ENCODE results near the gene SH2D1B.

Gene SH2D1B

GRCh38 chr1:162381383-162381782 is 30.6 kb downstream of the SH2D1B start, which contains the start of gene C1orf226:
Gene C1orf226, plus strand, starts transcription at chr1:162381728. Its CDS starts 174 bp downstream, at chr1:162381902.
- DNase-seq, result no peak

- DNase-seq, result no peak
Observed at GRCh38 chr1:162380061-162380846, 31.7 kb downstream of the SH2D1B start.

DNA sequence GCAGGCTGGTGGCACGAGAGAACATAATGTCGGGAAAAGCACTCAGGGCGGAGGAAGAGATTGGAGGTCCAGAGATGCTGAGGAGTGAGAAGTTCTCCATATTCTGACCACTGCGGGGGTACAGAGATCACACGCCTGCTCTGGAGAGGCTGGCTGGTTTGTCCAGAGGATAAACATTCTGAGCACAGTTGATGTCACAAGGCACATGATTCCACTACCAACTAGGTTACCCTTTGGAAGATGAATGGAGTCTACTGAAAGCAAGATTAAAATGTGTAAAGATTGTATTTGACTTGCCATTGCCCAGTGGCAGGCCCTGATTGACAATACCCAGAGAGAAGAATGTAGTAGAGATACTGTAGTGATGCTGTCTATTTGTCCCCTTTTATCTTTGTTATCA is 35.2 kb downstream of the SH2D1B start, which contains the start of gene SPATA46:
TSS of gene SPATA46 (minus strand) at position 164 of the 400 bp plus-strand sequence. CDS start at position 100, 64 bp downstream.
- DNase-seq, result no peak

- DNase-seq, result no peak
Observed at GRCh38 chr1:162375463-162375862, 36.5 kb downstream of the SH2D1B start.

GRCh38 chr1:162374406-162374805 is 37.5 kb downstream of the SH2D1B start:
- DNase-seq, result no peak

DNA sequence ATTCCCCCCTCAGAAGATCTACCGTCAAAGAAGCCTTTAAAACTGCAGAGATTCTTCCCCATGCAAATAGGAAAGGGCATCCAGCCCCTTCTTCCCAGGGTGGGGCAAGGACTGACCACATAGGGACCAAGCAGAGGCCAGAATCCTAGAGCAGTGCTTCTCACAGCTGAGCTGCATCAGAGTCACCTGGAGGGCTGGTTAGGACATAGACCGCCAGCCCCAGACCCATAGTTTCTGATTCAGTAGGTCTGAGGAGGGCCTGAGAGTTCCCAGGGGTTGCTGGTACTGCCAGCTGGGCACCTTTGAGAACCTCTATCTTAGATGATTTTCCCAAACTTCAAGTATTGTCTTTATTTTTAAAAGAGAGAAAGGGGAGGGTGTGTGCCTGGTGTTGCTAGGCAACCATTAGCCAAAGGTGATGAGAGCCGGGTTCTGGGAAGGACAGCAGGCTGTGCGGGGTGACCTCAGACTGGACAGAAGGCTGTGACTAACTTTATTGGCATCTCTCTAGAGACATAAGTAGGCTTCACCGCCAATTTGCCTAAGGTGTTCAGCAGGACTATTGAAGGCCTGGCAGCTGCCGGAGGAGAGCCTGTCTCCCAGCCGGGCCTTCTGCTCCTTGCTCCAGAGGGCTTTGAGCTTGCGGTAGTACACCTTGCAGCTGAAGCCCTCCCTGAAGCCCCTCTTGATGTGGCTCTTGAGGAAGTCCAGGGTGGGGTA is 38.2 kb downstream of the SH2D1B start:
- no peak for DNase-seq

GRCh38 chr1:162373072-162373427 is 38.9 kb downstream of the SH2D1B start:
- DNase-seq, result no peak

DNA sequence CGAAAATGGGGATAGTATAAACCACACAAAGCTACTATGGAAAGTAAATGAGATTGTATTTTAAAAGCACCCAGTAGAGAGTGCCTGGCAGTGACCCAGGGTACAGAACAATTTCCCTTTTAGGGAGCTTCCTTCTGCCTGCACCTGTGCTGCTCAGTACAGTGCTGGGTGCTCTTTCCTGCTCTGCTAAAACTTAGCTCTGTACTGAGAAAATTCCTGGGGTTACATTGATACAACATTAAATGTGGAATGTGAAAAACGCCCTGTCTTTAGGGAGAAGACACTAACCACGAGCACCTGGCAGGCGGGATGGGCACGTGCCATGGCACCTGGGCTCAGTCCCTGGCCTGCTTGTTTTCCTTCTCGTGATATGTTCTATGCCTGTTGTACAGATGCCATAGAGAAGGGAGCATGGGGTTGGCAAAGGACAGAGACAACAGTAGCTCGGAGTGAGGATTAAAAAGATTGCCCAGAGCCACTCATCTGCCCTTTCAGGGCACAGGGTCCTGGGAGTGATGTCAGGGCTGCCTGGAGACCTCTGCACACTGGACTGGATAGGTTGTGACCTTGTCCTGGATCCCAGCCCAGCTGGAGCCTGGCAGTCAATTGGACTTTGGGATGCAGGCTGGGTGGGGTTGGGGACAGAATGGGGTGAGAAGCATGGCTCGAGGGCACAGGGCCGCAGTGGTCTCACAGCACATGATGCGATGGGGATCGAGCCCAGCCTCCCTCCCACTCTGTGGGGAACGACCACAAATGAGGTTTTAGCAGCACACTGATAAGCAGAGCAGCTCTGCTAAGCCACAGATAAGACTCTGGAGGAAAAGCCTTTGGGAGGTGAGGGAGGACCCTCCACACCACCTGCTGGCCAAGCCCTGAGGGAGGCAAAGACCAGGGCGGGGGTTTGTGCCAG is 39.5 kb downstream of the SH2D1B start:
- DNase-seq, result no peak

DNA sequence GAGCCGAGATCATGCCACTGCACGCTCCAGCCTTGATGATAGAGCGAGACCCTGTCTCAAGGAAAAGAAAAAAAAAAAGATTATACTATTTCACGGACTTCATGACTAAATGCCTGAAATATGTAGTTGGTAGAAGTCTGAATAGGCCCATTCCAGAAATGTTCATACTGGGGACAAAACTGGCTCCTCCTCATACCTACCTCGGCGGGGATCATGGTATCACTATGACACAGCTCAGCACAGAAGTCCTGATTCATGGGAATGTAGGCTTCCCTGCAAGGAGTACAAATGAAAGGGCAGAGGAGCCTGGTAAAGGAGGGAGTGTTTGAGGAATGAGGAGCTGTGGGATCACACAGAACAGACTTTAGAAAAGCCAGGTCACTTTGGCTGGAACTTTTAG is 40.3 kb downstream of the SH2D1B start:
- DNase-seq, result no peak

DNA sequence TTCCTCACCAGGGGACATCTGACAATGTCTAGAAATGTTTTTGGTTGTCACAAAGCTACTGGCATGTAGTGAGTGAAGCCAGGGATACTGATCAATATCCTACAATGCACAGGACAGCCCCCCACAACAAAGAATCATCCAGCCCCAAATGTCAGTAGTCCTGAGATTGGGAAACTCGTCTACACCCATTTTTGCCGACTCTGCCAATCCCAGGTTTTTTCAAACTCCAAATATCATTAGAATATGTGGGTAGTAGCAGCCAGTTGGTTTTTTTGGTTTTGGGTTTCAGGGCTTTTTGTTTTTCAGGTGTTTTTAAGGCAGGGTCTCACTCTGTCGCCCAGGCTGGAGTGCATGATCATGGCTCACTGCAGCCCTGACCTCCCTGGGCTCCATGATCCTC is 41.2 kb downstream of the SH2D1B start:
- no peak for DNase-seq

- DNase-seq, result peak; percentile 22
Observed at GRCh38 chr1:162370161-162370560, 41.8 kb downstream of the SH2D1B start.

GRCh38 chr1:162369571-162369970 is 42.4 kb downstream of the SH2D1B start:
- no peak for DNase-seq

GRCh38 chr1:162368451-162368850 is 43.5 kb downstream of the SH2D1B start:
- no peak for DNase-seq

DNA sequence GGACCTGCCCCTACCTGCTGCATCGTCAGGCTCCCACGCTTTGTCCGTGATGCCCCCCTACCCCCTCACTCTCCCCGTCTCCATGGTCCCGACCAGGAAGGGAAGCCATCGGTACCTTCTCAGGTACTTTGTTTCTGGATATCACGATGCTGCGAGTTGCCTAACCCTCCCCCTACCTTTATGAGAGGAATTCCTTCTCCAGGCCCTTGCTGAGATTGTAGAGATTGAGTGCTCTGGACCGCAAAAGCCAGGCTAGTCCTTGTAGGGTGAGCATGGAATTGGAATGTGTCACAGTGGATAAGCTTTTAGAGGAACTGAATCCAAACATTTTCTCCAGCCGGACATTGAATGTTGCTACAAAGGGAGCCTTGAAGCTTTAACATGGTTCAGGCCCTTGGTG is 44.2 kb downstream of the SH2D1B start:
- DNase-seq, result no peak

GRCh38 chr1:162367073-162367472 is 44.9 kb downstream of the SH2D1B start:
- no peak for DNase-seq

GRCh38 chr1:162366671-162367070 is 45.3 kb downstream of the SH2D1B start:
- no peak for DNase-seq

GRCh38 chr1:162366149-162366548 is 45.8 kb downstream of the SH2D1B start:
- DNase-seq, result no peak

DNA sequence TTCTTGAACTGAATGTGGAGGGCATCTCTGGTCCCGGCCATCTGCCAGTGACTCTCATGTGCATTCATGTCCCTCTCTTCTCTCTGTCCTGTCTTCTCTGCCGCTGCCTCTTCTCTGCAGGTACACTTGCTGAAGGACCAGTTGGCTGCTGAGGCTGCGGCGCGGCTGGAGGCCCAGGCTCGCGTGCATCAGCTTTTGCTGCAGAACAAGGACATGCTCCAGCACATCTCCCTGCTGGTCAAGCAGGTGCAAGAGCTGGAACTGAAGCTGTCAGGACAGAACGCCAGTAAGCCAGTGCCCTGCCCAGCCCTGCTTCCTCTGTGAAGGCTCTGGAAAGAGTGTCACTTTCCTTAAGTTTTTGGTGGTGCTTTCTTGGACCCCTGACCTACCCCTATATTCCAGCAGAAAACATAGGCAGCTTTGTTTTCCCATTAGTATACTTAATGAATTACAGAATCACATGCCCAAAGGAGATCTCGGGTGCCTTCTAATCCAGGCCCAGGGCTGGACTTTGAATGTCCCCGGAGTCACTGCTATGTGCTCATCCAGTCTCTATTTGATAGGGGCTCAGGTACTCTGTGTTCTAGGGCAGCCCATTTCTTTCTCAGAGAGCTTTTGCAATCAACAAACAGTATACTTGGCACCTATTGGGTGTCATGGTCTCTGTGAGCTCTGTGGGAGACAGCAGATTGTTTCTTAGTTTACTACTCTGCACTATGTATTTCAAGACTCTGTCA is 46.5 kb downstream of the SH2D1B start:
- no peak for DNase-seq

DNA sequence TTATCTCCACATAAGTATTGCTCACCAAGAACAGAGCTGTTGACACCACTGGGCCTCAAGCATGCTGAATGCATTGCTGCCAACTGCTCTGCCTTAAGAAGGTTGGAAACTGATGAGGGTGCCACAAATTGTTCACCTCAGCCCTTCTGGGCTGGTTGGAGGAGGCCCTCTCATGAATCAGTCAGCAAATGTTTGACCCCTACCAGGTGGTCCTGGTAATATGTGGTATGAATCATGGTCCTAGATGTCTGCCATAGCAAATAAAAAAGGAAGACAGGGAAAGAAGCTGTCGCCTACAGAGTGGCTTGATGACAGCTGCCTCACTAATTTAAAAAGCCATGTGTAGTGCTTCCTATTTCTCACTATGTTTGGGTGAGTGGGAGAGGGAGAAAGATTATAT is 47.4 kb downstream of the SH2D1B start:
- DNase-seq, result no peak

- no peak for DNase-seq
Observed at GRCh38 chr1:162363823-162364222, 48.1 kb downstream of the SH2D1B start.

DNA sequence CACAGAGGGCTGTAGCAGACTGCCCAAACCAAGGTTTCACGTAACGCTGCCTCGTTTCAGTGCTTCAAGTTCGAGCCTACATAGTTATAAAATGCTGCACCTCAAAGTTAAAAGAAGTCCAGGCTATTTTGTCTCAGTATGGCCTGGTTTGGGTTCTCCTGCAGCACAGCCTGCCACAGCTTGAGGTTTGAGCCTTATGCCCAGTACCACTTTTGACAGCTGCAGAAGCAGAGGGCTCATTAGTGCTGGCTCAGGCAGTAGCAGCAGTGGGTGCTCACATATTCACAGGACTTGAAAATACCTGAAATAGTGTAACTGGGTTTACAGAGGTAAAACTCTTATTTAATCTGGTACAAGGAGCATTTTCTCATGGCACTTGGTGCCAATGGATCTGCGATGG is 50.6 kb downstream of the SH2D1B start:
- peak; percentile 18 for DNase-seq

DNA sequence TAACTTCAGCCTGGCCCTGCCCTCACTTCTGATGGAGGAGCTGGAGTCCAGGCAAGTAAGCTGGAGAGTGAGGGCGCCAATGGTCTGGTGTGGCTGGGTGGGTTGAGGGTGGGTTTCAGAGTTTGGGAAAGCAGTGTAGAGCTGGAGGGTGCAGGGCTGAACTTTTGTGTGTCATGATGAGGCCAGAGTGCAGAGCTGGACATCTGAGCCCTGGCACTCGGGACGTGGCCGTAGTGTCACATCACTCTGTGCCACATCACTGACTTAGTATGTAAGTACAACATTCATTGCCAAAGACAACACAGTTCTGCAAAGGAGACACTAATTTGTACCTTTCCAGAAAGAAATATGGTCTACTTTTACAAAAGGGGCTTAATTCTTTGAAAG is 51.1 kb downstream of the SH2D1B start:
- DNase-seq, result no peak

Data from eye (tissue), 1 donor.